Spleen (tissue), 11 donors: ENCODE measurements around the gene PRR35. TPM values are rescaled to one million over a fixed set of nuclear protein-coding genes. Genes with fewer than 3 reads are reported as not detected.

ENCODE experiments used
- DNase-seq: peaks from one replicate; pipeline ENCODE4 v3.0.0-alpha.2; 2020
- H3K27ac ChIP-seq, 8 donors: fragments of 200-600 bp; sonication (generic) in 7 of 8; 1 replicate in 4 of 8; 2 replicates in 4 of 8; pipeline versions ENCODE4 v1.5.0 to v1.8.0; 2016 to 2021; ENCODE audit warnings: inconsistent platforms in 4 of 8, mild to moderate bottlenecking in 4 of 8, moderate library complexity in 1 of 8
- H3K27me3 ChIP-seq, 7 donors: fragments of 200-600 bp; sonication (generic) in 6 of 7; replicated peaks in 1 of 7; 1 replicate in 4 of 7; 2 replicates in 3 of 7; pipeline versions ENCODE4 v1.5.0 to v1.8.0; 2016 to 2021; ENCODE audit warnings: inconsistent platforms in 3 of 7, mild to moderate bottlenecking in 1 of 7
- H3K36me3 ChIP-seq, 6 donors: fragments of 200-600 bp; sonication (generic) in 5 of 6; 1 replicate in 4 of 6; 2 replicates in 2 of 6; pipeline versions ENCODE4 v1.5.0 to v1.8.0; 2016 to 2021; ENCODE audit warnings: inconsistent platforms in 2 of 6
- H3K4me1 ChIP-seq, 6 donors: fragments of 200-600 bp; sonication (generic) in 5 of 6; 1 replicate in 3 of 6; 2 replicates in 3 of 6; pipeline versions ENCODE4 v1.5.0 to v1.8.0; 2016 to 2021; ENCODE audit warnings: inconsistent platforms in 3 of 6
- H3K4me3 ChIP-seq, 8 donors: fragments of 200-600 bp; sonication (generic) in 7 of 8; 1 replicate in 4 of 8; 2 replicates in 4 of 8; pipeline versions ENCODE4 v1.5.0 to v1.8.0; 2016 to 2021; ENCODE audit warnings: inconsistent platforms in 4 of 8, mild to moderate bottlenecking in 4 of 8, moderate library complexity in 2 of 8
- H3K9me3 ChIP-seq, 8 donors: fragments of 200-600 bp; sonication (generic) in 7 of 8; 1 replicate in 4 of 8; 2 replicates in 4 of 8; pipeline versions ENCODE4 v1.5.0 to v1.8.0; 2016 to 2021; ENCODE audit warnings: inconsistent platforms in 4 of 8
- CTCF ChIP-seq, 11 experiments: fragments of 200-600 bp in 7 of 11; fragments of 450-650 bp in 4 of 11; sonication (generic) in 4 of 11; IDR thresholded peaks in 8 of 11; conservative IDR thresholded peaks in 3 of 11; 1 replicate in 7 of 11; 2 replicates in 4 of 11; pipeline versions ENCODE4 v1.4.0 to v1.8.0; 2016 to 2021; ENCODE audit warnings: antibody characterized with exemption in 11 of 11, inconsistent platforms in 4 of 11, mild to moderate bottlenecking in 1 of 11
- POLR2A ChIP-seq, 3 donors: fragments of 450-650 bp; IDR thresholded peaks; one replicate each; pipeline ENCODE4 v1.5.1; 2017; ENCODE audit warnings: antibody characterized with exemption in 3 of 3, mild to moderate bottlenecking in 1 of 3
- POLR2AphosphoS5 ChIP-seq, 3 donors: sonication (generic); formaldehyde crosslinking; IDR thresholded peaks; one replicate each; pipeline ENCODE4 v1.5.1; 2017; ENCODE audit warnings: antibody characterized with exemption in 3 of 3
- WGBS, 5 donors: extraction: QIAGEN DNeasy Blood & Tissue Kit in 3 of 5; methylation state at CpG; one replicate each; pipeline versions ENCODE4 v1.1.5 to v1.1.7; 2013 to 2018; 5-methylcytosine and 5-hydroxymethylcytosine counted together
- intact Hi-C: fragments of 100-400 bp; cut with DNase I; formaldehyde crosslinking; loops from one replicate; pipeline ENCODE4 v1.15.0; 2023; ENCODE audit warnings: low total_unique reads
- polyA plus RNA-seq, 3 donors: library from polyadenylated mRNA; stranded (reverse); fragments of 200-250 nt; gene quantifications; one replicate each; pipeline ENCODE4 v1.2.1, GENCODE V29; 2013
- total RNA-seq, 7 donors: library from RNA; depleted of rRNA in 3 of 7; stranded (reverse); fragments of >200 nt in 3 of 7; fragmentation: NEBNext Ultra II Directional in 4 of 7; extraction: Animal tissue kit (Norgen Biotek cat#: 25700) in 4 of 7; gene quantifications; one replicate each; pipeline versions ENCODE4 v1.1.0 to v1.2.1, GENCODE V29; 2016 to 2021
- donor health status: healthy with polysubstance abuse.
- donor health status: DM: no; HTN: no; CAD: no; lungs with moderate emphysema.
- donor health status: DM: no; HTN: no; CAD: no.
- donor health status: Bipolar disorder and iron deficiency.
- donor health status: healthy.
- donor health status: DM: no; HTN: no; CAD: no.
- donor health status: DM: yes; HTN: yes; CAD: no.

PRR35 gene
- total and polyA plus RNA-seq, 10 donors: not detected

GRCh38 chr16:580946-581498 is 20.8 kb downstream of the PRR35 start:
- 96 to 98% (median 97%) methylated on average over 11 to 19 of the region's 19 CpGs for WGBS, 5 donors
- no peaks in the 10 kb centered on the region for H3K9me3 ChIP-seq
- peaks cover 0 to 9% (median 0%) of the 10 kb centered on the region in 7 donors for H3K27me3 ChIP-seq
- no peak overlapping the region for H3K27ac ChIP-seq
- H3K4me3 ChIP-seq: no peak overlapping the region
- no peak for DNase-seq
- H3K36me3 ChIP-seq: peaks cover 0 to 38% (median 1%) of the 10 kb centered on the region in 6 donors
- H3K4me1 ChIP-seq: peaks cover 0 to 24% (median 14%) of the 10 kb centered on the region in 6 donors
- TF ChIP-seq CTCF (IDR thresholded peaks at IDR 0.05 in 8 of 11, conservative IDR thresholded peaks at IDR 0.05 in 3 of 11) (no peak), POLR2A (IDR thresholded peaks at IDR 0.05) (no peak), POLR2AphosphoS5 (IDR thresholded peaks at IDR 0.05) (no peak)
- intact Hi-C loops: no loop called here

- Histone ChIP-seq H3K4me1 (peaks cover 0 to 18% (median 12%) of the 10 kb centered on the region in 6 donors), H3K36me3 (peaks cover 0 to 34% (median 0%) of the 10 kb centered on the region in 6 donors), H3K4me3 (no peak overlapping the region), H3K9me3 (no peaks in the 10 kb centered on the region), H3K27me3 (peaks cover 0 to 9% (median 0%) of the 10 kb centered on the region in 7 donors), H3K27ac (no peak overlapping the region)
- no peak for DNase-seq
- intact Hi-C loops: no loop called here
- no peak for TF ChIP-seq POLR2A (IDR thresholded peaks at IDR 0.05)
- peak in 1 of 3 donors; percentile 36 for TF ChIP-seq POLR2AphosphoS5 (IDR thresholded peaks at IDR 0.05)
- TF ChIP-seq CTCF (IDR thresholded peaks at IDR 0.05 in 8 of 11, conservative IDR thresholded peaks at IDR 0.05 in 3 of 11): no peak
- 86 to 94% (median 89%) methylated on average over 4 to 18 of the region's 18 CpGs for WGBS, 5 donors
Measured at GRCh38 chr16:582218-582613, 22.0 kb downstream of the PRR35 start.

- peaks cover 5 to 24% (median 17%) of the 10 kb centered on the region in 6 donors for H3K4me1 ChIP-seq
- intact Hi-C loops: no loop called here
- peaks cover 0 to 34% (median 0%) of the 10 kb centered on the region in 6 donors for H3K36me3 ChIP-seq
- no peaks in the 10 kb centered on the region for H3K9me3 ChIP-seq
- no peak for DNase-seq
- H3K27me3 ChIP-seq: peaks cover 0 to 9% (median 0%) of the 10 kb centered on the region in 7 donors
- no peak overlapping the region for H3K4me3 ChIP-seq
- 87 to 95% (median 93%) methylated on average over 11 to 21 of the region's 21 CpGs for WGBS, 5 donors
- TF ChIP-seq CTCF (IDR thresholded peaks at IDR 0.05 in 8 of 11, conservative IDR thresholded peaks at IDR 0.05 in 3 of 11) (no peak), POLR2AphosphoS5 (IDR thresholded peaks at IDR 0.05) (peak in 1 of 3 donors; percentile 1), POLR2A (IDR thresholded peaks at IDR 0.05) (no peak)
- H3K27ac ChIP-seq: no peak overlapping the region
Measured at GRCh38 chr16:582614-583331, 22.6 kb downstream of the PRR35 start.

- no peak for DNase-seq
- Histone ChIP-seq H3K27me3 (peaks cover 0 to 9% (median 0%) of the 10 kb centered on the region in 7 donors), H3K36me3 (peaks cover 0 to 34% (median 0%) of the 10 kb centered on the region in 6 donors), H3K4me1 (peaks cover 11 to 27% (median 23%) of the 10 kb centered on the region in 6 donors), H3K27ac (no peak overlapping the region), H3K4me3 (no peak overlapping the region), H3K9me3 (no peaks in the 10 kb centered on the region)
- intact Hi-C loops: no loop called here
- TF ChIP-seq POLR2AphosphoS5 (IDR thresholded peaks at IDR 0.05) (no peak), CTCF (IDR thresholded peaks at IDR 0.05 in 8 of 11, conservative IDR thresholded peaks at IDR 0.05 in 3 of 11) (no peak), POLR2A (IDR thresholded peaks at IDR 0.05) (no peak)
- 72 to 87% (median 79%) methylated on average over 6 to 16 of the region's 16 CpGs for WGBS, 5 donors
Measured at GRCh38 chr16:583470-583814, 23.2 kb downstream of the PRR35 start.
